ENCODE measurements around the gene PLCXD1. TPM values are rescaled to one million over a fixed set of nuclear protein-coding genes. Genes with fewer than 3 reads are reported as not detected.

Gene PLCXD1
- polyA plus RNA-seq, 1 donor from 2014 or later: 30.1 TPM

DNA sequence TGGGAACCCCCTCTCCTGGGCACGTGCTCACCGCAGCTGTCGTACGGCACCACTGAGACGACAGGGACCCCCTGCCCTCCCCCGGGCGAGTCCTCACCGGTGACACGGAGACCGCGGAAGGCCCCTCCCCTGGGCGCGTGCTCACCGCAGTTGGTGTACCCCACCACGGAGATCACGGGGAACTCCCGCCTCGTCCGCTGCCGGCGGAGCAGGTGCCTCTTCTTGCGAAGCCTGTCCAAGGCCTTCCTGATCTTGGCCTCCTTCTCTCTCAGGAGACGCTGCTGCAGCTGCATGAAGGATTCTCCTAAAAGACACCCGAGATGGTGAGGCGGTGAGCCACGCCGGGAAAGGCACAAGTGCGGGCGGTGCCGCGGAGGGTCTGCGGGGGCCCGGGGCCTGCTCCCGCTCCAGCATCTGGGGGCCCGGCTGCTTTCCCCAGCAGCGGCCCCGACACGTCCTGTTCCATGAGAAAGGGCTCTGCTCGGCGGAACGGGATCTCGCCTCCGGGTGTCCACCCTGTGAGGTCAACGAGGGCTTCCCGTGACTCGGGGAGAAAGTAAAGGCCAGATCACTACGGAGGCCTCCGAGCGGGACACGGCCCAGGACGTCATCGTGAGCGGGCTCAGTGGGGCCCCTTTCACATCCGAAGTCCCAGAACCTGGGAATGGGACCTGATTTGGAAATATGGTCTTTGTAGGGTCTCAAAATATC lies 31.6 kb downstream of the PLCXD1 start:
- Histone ChIP-seq H3K27me3 (ENCODE audit: insufficient read depth, low read depth, low read length) (no peaks in the 10 kb centered on the region), H3F3A (ENCODE audit: insufficient read depth, low read length, poor library complexity, severe bottlenecking) (no peaks in the 10 kb centered on the region), H3K9me3 (ENCODE audit: low read length) (no peaks in the 10 kb centered on the region), H3K36me3 (ENCODE audit: insufficient read depth, low read length) (peaks cover 3% of the 10 kb centered on the region), H4K20me1 (ENCODE audit: insufficient read depth) (no peaks in the 10 kb centered on the region), H3K9ac (ENCODE audit: low read length) (no peak overlapping the region), H3K27ac (ENCODE audit: low read length) (no peak overlapping the region), H3K4me3 (ENCODE audit: low read length) (no peak overlapping the region), H3K79me2 (replicated peaks; ENCODE audit: insufficient read depth, low read length) (no peaks in the 10 kb centered on the region), H3K9me2 (ENCODE audit: insufficient read depth, low read length) (no peaks in the 10 kb centered on the region), H2AFZ (ENCODE audit: low read depth, low read length) (no peak overlapping the region), H3K4me2 (ENCODE audit: low read length) (no peak overlapping the region)
- TF ChIP-seq SMC3 (conservative IDR thresholded peaks at IDR 0.05; ENCODE audit: poor library complexity) (no peak), MXI1 (conservative IDR thresholded peaks at IDR 0.05; ENCODE audit: poor library complexity, severe bottlenecking) (no peak), EZH2 (IDR thresholded peaks at IDR 0.05; ENCODE audit: borderline replicate concordance, insufficient read depth, low read length, poor library complexity, severe bottlenecking) (no peak), POLR2AphosphoS5 (IDR thresholded peaks at IDR 0.05) (no peak), RAD21 (conservative IDR thresholded peaks at IDR 0.05) (no peak), TAF1 (IDR thresholded peaks at IDR 0.05; ENCODE audit: low read depth) (no peak), EP300 (conservative IDR thresholded peaks at IDR 0.05; ENCODE audit: poor library complexity, severe bottlenecking) (no peak)
- TF ChIP-seq, protein P1, sequence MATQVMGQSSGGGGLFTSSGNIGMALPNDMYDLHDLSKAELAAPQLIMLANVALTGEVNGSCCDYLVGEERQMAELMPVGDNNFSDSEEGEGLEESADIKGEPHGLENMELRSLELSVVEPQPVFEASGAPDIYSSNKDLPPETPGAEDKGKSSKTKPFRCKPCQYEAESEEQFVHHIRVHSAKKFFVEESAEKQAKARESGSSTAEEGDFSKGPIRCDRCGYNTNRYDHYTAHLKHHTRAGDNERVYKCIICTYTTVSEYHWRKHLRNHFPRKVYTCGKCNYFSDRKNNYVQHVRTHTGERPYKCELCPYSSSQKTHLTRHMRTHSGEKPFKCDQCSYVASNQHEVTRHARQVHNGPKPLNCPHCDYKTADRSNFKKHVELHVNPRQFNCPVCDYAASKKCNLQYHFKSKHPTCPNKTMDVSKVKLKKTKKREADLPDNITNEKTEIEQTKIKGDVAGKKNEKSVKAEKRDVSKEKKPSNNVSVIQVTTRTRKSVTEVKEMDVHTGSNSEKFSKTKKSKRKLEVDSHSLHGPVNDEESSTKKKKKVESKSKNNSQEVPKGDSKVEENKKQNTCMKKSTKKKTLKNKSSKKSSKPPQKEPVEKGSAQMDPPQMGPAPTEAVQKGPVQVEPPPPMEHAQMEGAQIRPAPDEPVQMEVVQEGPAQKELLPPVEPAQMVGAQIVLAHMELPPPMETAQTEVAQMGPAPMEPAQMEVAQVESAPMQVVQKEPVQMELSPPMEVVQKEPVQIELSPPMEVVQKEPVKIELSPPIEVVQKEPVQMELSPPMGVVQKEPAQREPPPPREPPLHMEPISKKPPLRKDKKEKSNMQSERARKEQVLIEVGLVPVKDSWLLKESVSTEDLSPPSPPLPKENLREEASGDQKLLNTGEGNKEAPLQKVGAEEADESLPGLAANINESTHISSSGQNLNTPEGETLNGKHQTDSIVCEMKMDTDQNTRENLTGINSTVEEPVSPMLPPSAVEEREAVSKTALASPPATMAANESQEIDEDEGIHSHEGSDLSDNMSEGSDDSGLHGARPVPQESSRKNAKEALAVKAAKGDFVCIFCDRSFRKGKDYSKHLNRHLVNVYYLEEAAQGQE (IDR thresholded peaks at IDR 0.05; ENCODE audit: borderline replicate concordance): no peak
- TF ChIP-seq, protein P2, sequence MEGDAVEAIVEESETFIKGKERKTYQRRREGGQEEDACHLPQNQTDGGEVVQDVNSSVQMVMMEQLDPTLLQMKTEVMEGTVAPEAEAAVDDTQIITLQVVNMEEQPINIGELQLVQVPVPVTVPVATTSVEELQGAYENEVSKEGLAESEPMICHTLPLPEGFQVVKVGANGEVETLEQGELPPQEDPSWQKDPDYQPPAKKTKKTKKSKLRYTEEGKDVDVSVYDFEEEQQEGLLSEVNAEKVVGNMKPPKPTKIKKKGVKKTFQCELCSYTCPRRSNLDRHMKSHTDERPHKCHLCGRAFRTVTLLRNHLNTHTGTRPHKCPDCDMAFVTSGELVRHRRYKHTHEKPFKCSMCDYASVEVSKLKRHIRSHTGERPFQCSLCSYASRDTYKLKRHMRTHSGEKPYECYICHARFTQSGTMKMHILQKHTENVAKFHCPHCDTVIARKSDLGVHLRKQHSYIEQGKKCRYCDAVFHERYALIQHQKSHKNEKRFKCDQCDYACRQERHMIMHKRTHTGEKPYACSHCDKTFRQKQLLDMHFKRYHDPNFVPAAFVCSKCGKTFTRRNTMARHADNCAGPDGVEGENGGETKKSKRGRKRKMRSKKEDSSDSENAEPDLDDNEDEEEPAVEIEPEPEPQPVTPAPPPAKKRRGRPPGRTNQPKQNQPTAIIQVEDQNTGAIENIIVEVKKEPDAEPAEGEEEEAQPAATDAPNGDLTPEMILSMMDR (IDR thresholded peaks at IDR 0.05; ENCODE audit: poor library complexity, severe bottlenecking): no peak

DNA sequence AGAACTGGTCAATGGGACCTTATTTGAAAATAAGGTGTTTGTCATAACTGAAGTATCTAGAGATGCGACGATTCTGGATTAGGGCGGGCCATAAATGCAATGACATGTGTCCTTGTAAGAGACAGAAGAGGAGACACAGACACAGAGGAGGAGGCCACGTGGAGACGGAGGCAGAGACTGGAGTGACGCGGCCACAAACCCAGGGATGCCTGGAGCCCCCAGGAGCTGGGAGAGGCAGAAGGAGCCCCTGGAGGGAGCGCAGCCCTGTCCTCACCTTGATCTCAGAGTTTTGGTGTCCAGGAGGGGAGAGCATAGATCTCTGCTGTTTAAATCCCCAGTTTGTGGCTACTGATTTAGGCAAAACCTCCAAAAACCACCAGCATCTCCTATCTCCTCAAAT lies 32.4 kb downstream of the PLCXD1 start:
- Histone ChIP-seq H3K9me3 (ENCODE audit: low read length) (no peaks in the 10 kb centered on the region), H3K36me3 (ENCODE audit: insufficient read depth, low read length) (no peaks in the 10 kb centered on the region), H3K4me2 (ENCODE audit: low read length) (no peak overlapping the region), H3K9me2 (ENCODE audit: insufficient read depth, low read length) (no peaks in the 10 kb centered on the region), H3K79me2 (replicated peaks; ENCODE audit: insufficient read depth, low read length) (no peaks in the 10 kb centered on the region), H3K9ac (ENCODE audit: low read length) (no peak overlapping the region), H3F3A (ENCODE audit: insufficient read depth, low read length, poor library complexity, severe bottlenecking) (no peaks in the 10 kb centered on the region), H4K20me1 (ENCODE audit: insufficient read depth) (no peaks in the 10 kb centered on the region), H3K27ac (ENCODE audit: low read length) (no peak overlapping the region), H3K4me3 (ENCODE audit: low read length) (no peak overlapping the region), H2AFZ (ENCODE audit: low read depth, low read length) (no peak overlapping the region), H3K27me3 (ENCODE audit: insufficient read depth, low read depth, low read length) (no peaks in the 10 kb centered on the region)
- TF ChIP-seq, protein P2 (IDR thresholded peaks at IDR 0.05; ENCODE audit: poor library complexity, severe bottlenecking): no peak
- TF ChIP-seq, protein P1 (IDR thresholded peaks at IDR 0.05; ENCODE audit: borderline replicate concordance): no peak
- TF ChIP-seq POLR2AphosphoS5 (IDR thresholded peaks at IDR 0.05) (no peak), TAF1 (IDR thresholded peaks at IDR 0.05; ENCODE audit: low read depth) (no peak)

Data from neural cell (in vitro differentiated cells).